ENCODE measurements around the gene DNAJB9. TPM values are rescaled to one million over a fixed set of nuclear protein-coding genes. Genes with fewer than 3 reads are reported as not detected.
A peak's percentile ranks its signal among the peaks of the same experiment; 100 is the strongest.

Gene DNAJB9
- total and polyA plus RNA-seq, 2 of the 13 experiments (the other 11 are each of a cell fraction or from before 2014, with no cell fraction given) = 8.6 to 16.4 TPM

- TF ChIP-seq, protein P1, sequence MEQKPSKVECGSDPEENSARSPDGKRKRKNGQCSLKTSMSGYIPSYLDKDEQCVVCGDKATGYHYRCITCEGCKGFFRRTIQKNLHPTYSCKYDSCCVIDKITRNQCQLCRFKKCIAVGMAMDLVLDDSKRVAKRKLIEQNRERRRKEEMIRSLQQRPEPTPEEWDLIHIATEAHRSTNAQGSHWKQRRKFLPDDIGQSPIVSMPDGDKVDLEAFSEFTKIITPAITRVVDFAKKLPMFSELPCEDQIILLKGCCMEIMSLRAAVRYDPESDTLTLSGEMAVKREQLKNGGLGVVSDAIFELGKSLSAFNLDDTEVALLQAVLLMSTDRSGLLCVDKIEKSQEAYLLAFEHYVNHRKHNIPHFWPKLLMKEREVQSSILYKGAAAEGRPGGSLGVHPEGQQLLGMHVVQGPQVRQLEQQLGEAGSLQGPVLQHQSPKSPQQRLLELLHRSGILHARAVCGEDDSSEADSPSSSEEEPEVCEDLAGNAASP (CRISPR knock-in tag; IDR thresholded peaks at IDR 0.05; ENCODE audit: borderline replicate concordance) = peak; percentile 58; the same call in 1 of the 2 replicates
- TF ChIP-seq TRIM22 (IDR thresholded peaks at IDR 0.05) (no peak), ZNF644 (CRISPR knock-in tag; IDR thresholded peaks at IDR 0.05; ENCODE audit: low read depth) (no peak), ZNF883 (CRISPR knock-in tag; IDR thresholded peaks at IDR 0.05; ENCODE audit: not compliant biosample characterization) (peak; percentile 89), ZNF207 (IDR thresholded peaks at IDR 0.05; ENCODE audit: borderline replicate concordance) (no peak), ZNF839 (CRISPR knock-in tag; IDR thresholded peaks at IDR 0.05; ENCODE audit: borderline replicate concordance) (no peak), RFX3 (CRISPR knock-in tag; IDR thresholded peaks at IDR 0.05) (peak; percentile 31; the same call in 1 of the 2 replicates), ZMYM4 (CRISPR knock-in tag; IDR thresholded peaks at IDR 0.05) (peak; percentile 97), ZMYM3 (CRISPR knock-in tag; IDR thresholded peaks at IDR 0.05) (no peak), ZNF124 (CRISPR knock-in tag; IDR thresholded peaks at IDR 0.05) (peak; percentile 57; the same call in 1 of the 2 replicates), ZSCAN30 (CRISPR knock-in tag; IDR thresholded peaks at IDR 0.05) (0 out of 2 replicates have a peak, but pooled peaks have one; percentile 6), MIXL1 (CRISPR knock-in tag; IDR thresholded peaks at IDR 0.05) (0 out of 2 replicates have a peak, but pooled peaks have one; percentile 41), GATAD1 (CRISPR knock-in tag; IDR thresholded peaks at IDR 0.05) (peak; percentile 89), TAF15 (IDR thresholded peaks at IDR 0.05; ENCODE audit: low read depth, low read length, poor library complexity, severe bottlenecking) (no peak), ARNTL (CRISPR knock-in tag; IDR thresholded peaks at IDR 0.05) (peak; percentile 91), RFX1 (IDR thresholded peaks at IDR 0.05) (no peak), NR2F6 (IDR thresholded peaks at IDR 0.05) (no peak), NR2F6 (CRISPR knock-in tag; IDR thresholded peaks at IDR 0.05) (0 out of 2 replicates have a peak, but pooled peaks have one; percentile 12), ZNF205 (CRISPR knock-in tag; IDR thresholded peaks at IDR 0.05) (peak; percentile 40; the same call in 1 of the 2 replicates), MAF1 (CRISPR knock-in tag; IDR thresholded peaks at IDR 0.05; ENCODE audit: borderline replicate concordance) (peak; percentile 6; the same call in 1 of the 2 replicates), XBP1 (CRISPR knock-in tag; IDR thresholded peaks at IDR 0.05) (peak; percentile 95; the same call in 1 of the 2 replicates)
- TF ChIP-seq, protein P2, sequence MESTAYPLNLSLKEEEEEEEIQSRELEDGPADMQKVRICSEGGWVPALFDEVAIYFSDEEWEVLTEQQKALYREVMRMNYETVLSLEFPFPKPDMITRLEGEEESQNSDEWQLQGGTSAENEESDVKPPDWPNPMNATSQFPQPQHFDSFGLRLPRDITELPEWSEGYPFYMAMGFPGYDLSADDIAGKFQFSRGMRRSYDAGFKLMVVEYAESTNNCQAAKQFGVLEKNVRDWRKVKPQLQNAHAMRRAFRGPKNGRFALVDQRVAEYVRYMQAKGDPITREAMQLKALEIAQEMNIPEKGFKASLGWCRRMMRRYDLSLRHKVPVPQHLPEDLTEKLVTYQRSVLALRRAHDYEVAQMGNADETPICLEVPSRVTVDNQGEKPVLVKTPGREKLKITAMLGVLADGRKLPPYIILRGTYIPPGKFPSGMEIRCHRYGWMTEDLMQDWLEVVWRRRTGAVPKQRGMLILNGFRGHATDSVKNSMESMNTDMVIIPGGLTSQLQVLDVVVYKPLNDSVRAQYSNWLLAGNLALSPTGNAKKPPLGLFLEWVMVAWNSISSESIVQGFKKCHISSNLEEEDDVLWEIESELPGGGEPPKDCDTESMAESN (CRISPR knock-in tag; conservative IDR thresholded peaks at IDR 0.05) = peak; percentile 91
- TF ChIP-seq, protein P3, sequence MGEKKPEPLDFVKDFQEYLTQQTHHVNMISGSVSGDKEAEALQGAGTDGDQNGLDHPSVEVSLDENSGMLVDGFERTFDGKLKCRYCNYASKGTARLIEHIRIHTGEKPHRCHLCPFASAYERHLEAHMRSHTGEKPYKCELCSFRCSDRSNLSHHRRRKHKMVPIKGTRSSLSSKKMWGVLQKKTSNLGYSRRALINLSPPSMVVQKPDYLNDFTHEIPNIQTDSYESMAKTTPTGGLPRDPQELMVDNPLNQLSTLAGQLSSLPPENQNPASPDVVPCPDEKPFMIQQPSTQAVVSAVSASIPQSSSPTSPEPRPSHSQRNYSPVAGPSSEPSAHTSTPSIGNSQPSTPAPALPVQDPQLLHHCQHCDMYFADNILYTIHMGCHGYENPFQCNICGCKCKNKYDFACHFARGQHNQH (CRISPR knock-in tag; IDR thresholded peaks at IDR 0.05) = peak; percentile 93
- TF ChIP-seq, protein P4, sequence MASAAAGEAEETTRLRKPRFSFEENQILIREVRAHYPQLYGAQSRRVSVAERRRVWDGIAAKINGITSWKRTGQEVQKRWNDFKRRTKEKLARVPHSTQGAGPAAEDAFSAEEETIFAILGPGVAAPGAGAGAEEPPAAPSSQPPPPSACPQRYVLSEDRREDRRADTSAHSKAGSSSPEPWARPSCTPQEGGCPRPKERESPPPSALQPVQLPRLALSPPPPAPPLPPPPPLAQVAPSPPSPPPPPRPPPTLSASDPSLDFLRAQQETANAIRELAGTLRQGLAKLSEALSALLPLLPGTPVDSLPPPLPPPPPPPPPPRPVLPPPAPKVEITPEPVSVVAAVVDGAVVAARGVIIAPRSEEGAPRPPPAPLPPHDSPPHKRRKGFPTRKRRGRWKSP (CRISPR knock-in tag; IDR thresholded peaks at IDR 0.05) = peak; percentile 87
Measured at GRCh38 chr7:108569381-108570145, at the start of gene DNAJB9, which contains the start of gene THAP5 (continued).
